Hepatocyte (in vitro differentiated cells): ENCODE results near the gene ANKRD13D. TPM values are rescaled to one million over a fixed set of nuclear protein-coding genes. Genes with fewer than 3 reads are reported as not detected.

Source experiments
- DNase-seq: peaks from one replicate; pipeline ENCODE4 v3.0.0-alpha.2; 2016; ENCODE audit warnings: low spot score
- H2AFZ ChIP-seq: fragments of 200-600 bp; sonication (generic); 2 replicates; pipeline ENCODE4 v1.6.0; 2016; ENCODE audit warnings: antibody characterized with exemption, mild to moderate bottlenecking
- H3K27ac ChIP-seq: fragments of 200-600 bp; sonication (generic); 2 replicates; pipeline ENCODE4 v1.5.1; 2016; ENCODE audit warnings: mild to moderate bottlenecking
- H3K27me3 ChIP-seq: fragments of 200-600 bp; sonication (generic); 2 replicates; pipeline ENCODE4 v1.6.1; 2016
- H3K36me3 ChIP-seq: fragments of 200-600 bp; sonication (generic); replicated peaks from 2 replicates; pipeline ENCODE4 v1.5.1; 2016; ENCODE audit warnings: low read depth; ENCODE audit not compliant: insufficient read depth
- H3K4me1 ChIP-seq: fragments of 200-600 bp; sonication (generic); 2 replicates; pipeline ENCODE4 v1.5.1; 2016; ENCODE audit warnings: mild to moderate bottlenecking, moderate library complexity; ENCODE audit not compliant: insufficient read depth
- H3K4me2 ChIP-seq: fragments of 200-600 bp; sonication (generic); 2 replicates; pipeline ENCODE4 v1.6.0; 2016
- H3K4me3 ChIP-seq: fragments of 200-600 bp; sonication (generic); 2 replicates; pipeline ENCODE4 v1.5.1; 2016; ENCODE audit warnings: mild to moderate bottlenecking
- H3K79me2 ChIP-seq: fragments of 200-600 bp; sonication (generic); 2 replicates; pipeline ENCODE4 v1.6.0; 2017; ENCODE audit warnings: mild to moderate bottlenecking
- H3K9me2 ChIP-seq: fragments of 200-600 bp; sonication (generic); replicated peaks from 2 replicates; pipeline ENCODE4 v1.6.0; 2017; ENCODE audit warnings: mild to moderate bottlenecking; ENCODE audit not compliant: insufficient read depth
- H3K9me3 ChIP-seq: fragments of 200-600 bp; sonication (generic); 2 replicates; pipeline ENCODE4 v1.5.1; 2016; ENCODE audit warnings: low read depth, mild to moderate bottlenecking
- H4K20me1 ChIP-seq: fragments of 200-600 bp; sonication (generic); 2 replicates; pipeline ENCODE4 v1.6.0; 2016; ENCODE audit warnings: mild to moderate bottlenecking; ENCODE audit not compliant: insufficient read depth, poor library complexity, severe bottlenecking
- CTCF ChIP-seq: fragments of 200-600 bp; sonication (generic); IDR thresholded peaks from 2 replicates; pipeline ENCODE4 v1.5.1; 2016; ENCODE audit warnings: antibody characterized with exemption, mild to moderate bottlenecking; ENCODE audit not compliant: poor library complexity
- EZH2 ChIP-seq: fragments of 200-600 bp; sonication (generic); IDR thresholded peaks from 2 replicates; pipeline ENCODE4 v1.6.1; 2016; ENCODE audit warnings: antibody characterized with exemption, mild to moderate bottlenecking, borderline replicate concordance
- EZH2phosphoT487 ChIP-seq: fragments of 200-600 bp; sonication (generic); IDR thresholded peaks from one replicate; pipeline ENCODE4 v1.6.1; 2018; ENCODE audit warnings: antibody characterized with exemption, mild to moderate bottlenecking, low read depth, moderate library complexity; ENCODE audit not compliant: unreplicated experiment, severe bottlenecking
- WGBS: methylation state at CpG from one replicate; pipeline ENCODE4 v1.1.6; 2016; ENCODE audit warnings: low lambda C conversion rate; ENCODE audit errors: missing lambda C conversion rate; 5-methylcytosine and 5-hydroxymethylcytosine counted together
- polyA plus RNA-seq: library from polyadenylated mRNA; unstranded; fragments of >200 nt; fragmentation: Nextera tagmentation; extraction: Ambion mirVana; gene quantifications from 2 replicates; pipeline ENCODE4 v1.2.1, GENCODE V29; 2016
- total RNA-seq: library from RNA; depleted of rRNA; stranded (reverse); fragments of >200 nt; gene quantifications from 2 replicates; pipeline ENCODE4 v1.2.3, GENCODE V29; 2014

Gene ANKRD13D
- total and polyA plus RNA-seq, 2 experiments from 2014 or later, result 25.3 to 49.5 TPM

DNA sequence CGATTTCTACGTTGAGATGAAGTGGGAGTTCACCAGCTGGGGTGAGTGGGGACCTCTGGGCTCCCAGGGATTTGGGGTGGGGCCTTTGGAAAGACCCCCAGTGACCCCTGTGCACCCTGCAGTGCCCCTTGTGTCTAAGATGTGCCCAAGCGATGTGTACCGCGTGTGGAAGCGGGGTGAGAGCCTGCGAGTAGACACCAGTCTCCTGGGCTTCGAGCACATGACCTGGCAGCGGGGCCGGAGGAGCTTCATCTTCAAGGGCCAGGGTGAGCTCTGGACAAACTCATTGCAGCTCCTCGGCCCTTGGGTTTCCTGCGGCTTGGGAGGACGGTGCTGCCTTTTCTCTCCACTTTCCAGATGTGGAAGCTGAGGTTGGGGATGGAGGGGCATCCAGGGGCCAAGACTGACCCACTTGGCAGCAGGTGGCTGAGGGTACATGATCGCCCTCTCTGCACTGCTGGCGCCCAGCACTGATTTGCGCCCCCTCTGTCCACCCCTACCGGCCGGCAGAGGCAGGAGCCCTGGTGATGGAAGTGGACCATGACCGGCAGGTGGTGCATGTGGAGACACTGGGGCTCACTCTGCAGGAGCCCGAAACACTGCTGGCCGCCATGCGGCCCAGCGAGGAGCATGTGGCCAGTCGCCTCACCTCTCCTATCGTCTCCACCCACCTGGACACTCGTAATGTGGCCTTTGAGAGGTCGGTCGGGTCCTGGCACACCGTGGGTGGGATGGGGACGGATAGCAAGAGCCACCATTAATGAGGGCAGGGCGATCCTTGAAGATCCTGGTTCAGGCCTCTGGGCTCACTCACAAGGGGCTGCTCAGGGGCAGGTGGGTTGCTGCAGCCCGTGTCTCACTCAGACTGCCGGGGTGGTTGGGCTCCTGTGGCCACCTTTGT, 2.6 kb downstream of the ANKRD13D start:
- H4K20me1 ChIP-seq, result no peaks in the 10 kb centered on the region
- no peak overlapping the region for H3K27ac ChIP-seq
- 96% methylated on average over 33 of the region's 33 CpGs for WGBS
- peaks cover 52% of the 10 kb centered on the region for H3K79me2 ChIP-seq
- H3K4me2 ChIP-seq, result no peak overlapping the region
- peaks cover 24% of the 10 kb centered on the region for H3K4me1 ChIP-seq
- no peak for DNase-seq
- TF ChIP-seq CTCF (no peak), EZH2phosphoT487 (no peak), EZH2 (no peak)
- no peak overlapping the region for H2AFZ ChIP-seq
- H3K27me3 ChIP-seq, result no peaks in the 10 kb centered on the region
- no peaks in the 10 kb centered on the region for H3K9me2 ChIP-seq
- H3K4me3 ChIP-seq, result no peak overlapping the region
- H3K36me3 ChIP-seq, result peaks cover 7% of the 10 kb centered on the region
- H3K9me3 ChIP-seq, result peaks cover 7% of the 10 kb centered on the region

DNA sequence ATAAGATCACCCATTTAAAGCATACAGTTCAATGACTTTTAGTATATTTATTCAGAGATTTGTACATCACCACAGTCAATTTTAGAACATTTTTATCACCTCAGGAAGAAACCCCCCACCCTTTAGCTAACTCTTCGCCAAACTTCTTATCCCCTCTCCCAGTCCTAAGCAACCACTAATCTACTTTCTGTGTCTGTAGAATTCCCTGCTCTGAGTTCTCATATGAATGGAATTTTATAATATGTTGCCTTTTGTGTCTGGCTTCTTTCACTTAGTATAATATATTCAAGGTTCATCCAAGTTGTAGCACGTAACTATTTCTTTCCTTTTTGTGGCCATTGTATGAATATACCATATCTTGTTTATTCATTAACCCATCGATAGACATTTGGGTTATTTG, 3.6 kb downstream of the ANKRD13D start:
- peaks cover 7% of the 10 kb centered on the region for H3K9me3 ChIP-seq
- H3K27me3 ChIP-seq, result no peaks in the 10 kb centered on the region
- no peaks in the 10 kb centered on the region for H3K9me2 ChIP-seq
- H3K27ac ChIP-seq, result no peak overlapping the region
- H3K4me2 ChIP-seq, result no peak overlapping the region
- DNase-seq, result no peak
- H3K79me2 ChIP-seq, result peaks cover 55% of the 10 kb centered on the region
- WGBS, result 63% methylated on average over 3 of the region's 3 CpGs
- no peak overlapping the region for H2AFZ ChIP-seq
- H4K20me1 ChIP-seq, result no peaks in the 10 kb centered on the region
- TF ChIP-seq EZH2phosphoT487, result no peak
- H3K36me3 ChIP-seq, result peaks cover 7% of the 10 kb centered on the region
- H3K4me1 ChIP-seq, result peaks cover 15% of the 10 kb centered on the region
- no peak overlapping the region for H3K4me3 ChIP-seq

GRCh38 chr11:67293090-67293489, 4.0 kb downstream of the ANKRD13D start:
- Histone ChIP-seq H3K36me3 (peaks cover 7% of the 10 kb centered on the region), H3K9me3 (peaks cover 7% of the 10 kb centered on the region), H3K79me2 (peaks cover 55% of the 10 kb centered on the region), H4K20me1 (no peaks in the 10 kb centered on the region), H3K9me2 (no peaks in the 10 kb centered on the region), H3K27me3 (no peaks in the 10 kb centered on the region), H3K27ac (no peak overlapping the region), H2AFZ (no peak overlapping the region), H3K4me3 (no peak overlapping the region), H3K4me1 (peaks cover 11% of the 10 kb centered on the region), H3K4me2 (no peak overlapping the region)
- TF ChIP-seq CTCF, result no peak
- no peak for TF ChIP-seq EZH2
- no peak for TF ChIP-seq EZH2phosphoT487
- DNase-seq, result no peak
- WGBS, result 82% methylated on average over 3 of the region's 3 CpGs

DNA sequence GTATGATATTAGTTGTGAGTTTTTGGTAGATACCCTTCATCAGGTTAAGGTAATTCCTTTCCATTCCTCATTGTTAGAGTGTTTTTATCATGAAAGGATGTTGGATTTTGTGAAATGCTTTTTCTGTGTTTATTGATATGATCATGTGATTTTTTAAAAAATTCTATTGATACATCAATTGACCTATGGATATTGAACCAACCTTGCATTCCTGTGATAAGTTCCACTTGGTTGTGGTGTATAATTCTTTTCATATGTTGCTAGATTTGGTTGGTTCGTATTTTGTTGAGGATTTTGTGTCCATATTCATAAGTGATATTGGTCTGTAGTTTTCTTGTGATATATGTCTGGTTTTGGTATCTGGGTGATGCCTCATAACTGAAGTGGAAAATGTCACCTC, 6.7 kb downstream of the ANKRD13D start:
- Histone ChIP-seq H3K27ac (no peak overlapping the region), H2AFZ (no peak overlapping the region), H3K4me3 (no peak overlapping the region), H3K79me2 (peaks cover 43% of the 10 kb centered on the region), H3K9me3 (peaks cover 7% of the 10 kb centered on the region), H3K27me3 (no peaks in the 10 kb centered on the region), H4K20me1 (no peaks in the 10 kb centered on the region), H3K4me2 (no peak overlapping the region), H3K4me1 (peaks cover 3% of the 10 kb centered on the region), H3K36me3 (peaks cover 7% of the 10 kb centered on the region), H3K9me2 (no peaks in the 10 kb centered on the region)
- WGBS, result 97% methylated on average over 1 of the region's 1 CpG
- DNase-seq, result no peak
- no peak for TF ChIP-seq EZH2phosphoT487
- TF ChIP-seq EZH2, result no peak
- TF ChIP-seq CTCF, result no peak
